Measurements from ENCODE around the gene RTP3.
"Not testable (repeated sequence)": the region's sequence is repeated elsewhere in the genome, so short reads cannot be mapped to it uniquely, and the experiment has no call there.

The RTP3 gene

GRCh38 chr3:46548611-46549010 is 50.8 kb downstream of the RTP3 start:
- not testable (repeated sequence) for DNase-seq (ENCODE audit: low read depth)

- DNase-seq (ENCODE audit: low read depth), result no peak
Observed at GRCh38 chr3:46549408-46549904, 51.7 kb downstream of the RTP3 start.

- no peak for DNase-seq (ENCODE audit: low read depth)
Observed at GRCh38 chr3:46549989-46550388, 52.2 kb downstream of the RTP3 start.
